MM.1S (cell line): Measurements from ENCODE around the gene ROPN1L.

ENCODE experiments used
- DNase-seq: peaks from one replicate; pipeline ENCODE4 v3.0.0-alpha.2; 2015
- H2AFZ ChIP-seq: fragments of 300-600 bp; sonication (generic); 2 replicates; pipeline ENCODE4 v1.6.0; 2016; ENCODE audit warnings: antibody characterized with exemption, low read length
- H3F3A ChIP-seq: fragments of 300-600 bp; sonication (generic); 2 replicates; pipeline ENCODE4 v1.6.1; 2016; ENCODE audit warnings: mild to moderate bottlenecking, antibody characterized with exemption, low read length, moderate library complexity, mixed read lengths; ENCODE audit not compliant: insufficient read depth
- H3K27ac ChIP-seq: fragments of 300-600 bp; sonication (generic); 2 replicates; pipeline ENCODE4 v1.5.1; 2016; ENCODE audit warnings: mild to moderate bottlenecking, low read length
- H3K27me3 ChIP-seq: fragments of 300-600 bp; sonication (generic); replicated peaks from 2 replicates; pipeline ENCODE4 v1.6.0; 2016; ENCODE audit warnings: low read length; ENCODE audit not compliant: insufficient read depth
- H3K36me3 ChIP-seq: fragments of 300-600 bp; sonication (generic); replicated peaks from 2 replicates; pipeline ENCODE4 v1.6.1; 2016; ENCODE audit warnings: mild to moderate bottlenecking, low read length, mixed read lengths; ENCODE audit not compliant: insufficient read depth
- H3K4me1 ChIP-seq: fragments of 300-600 bp; sonication (generic); 2 replicates; pipeline ENCODE4 v1.6.1; 2016; ENCODE audit warnings: low read length, mixed read lengths
- H3K4me2 ChIP-seq: fragments of 300-600 bp; sonication (generic); 2 replicates; pipeline ENCODE4 v1.6.0; 2016; ENCODE audit warnings: low read depth, low read length
- H3K4me3 ChIP-seq: fragments of 300-600 bp; sonication (generic); 2 replicates; pipeline ENCODE4 v1.5.1; 2016; ENCODE audit warnings: low read length, mixed read lengths
- H3K79me2 ChIP-seq: fragments of 300-600 bp; sonication (generic); 2 replicates; pipeline ENCODE4 v1.6.1; 2016; ENCODE audit warnings: mixed run types, low read length, mixed read lengths
- H3K9ac ChIP-seq: fragments of 300-600 bp; sonication (generic); 2 replicates; pipeline ENCODE4 v1.6.1; 2016; ENCODE audit warnings: low read length, mixed read lengths
- H3K9me2 ChIP-seq: fragments of 300-600 bp; sonication (generic); replicated peaks from 2 replicates; pipeline ENCODE4 v1.6.1; 2016; ENCODE audit warnings: mild to moderate bottlenecking, low read length, mixed read lengths; ENCODE audit not compliant: insufficient read depth
- H3K9me3 ChIP-seq: fragments of 300-600 bp; sonication (generic); replicated peaks from 2 replicates; pipeline ENCODE4 v1.6.1; 2016; ENCODE audit warnings: mild to moderate bottlenecking, low read length, mixed read lengths; ENCODE audit not compliant: insufficient read depth
- H4K20me1 ChIP-seq: fragments of 300-600 bp; sonication (generic); 2 replicates; pipeline ENCODE4 v1.6.1; 2016; ENCODE audit warnings: mild to moderate bottlenecking, low read length, moderate library complexity, mixed read lengths; ENCODE audit not compliant: insufficient read depth
- CTCF ChIP-seq: fragments of 300-600 bp; sonication (generic); IDR thresholded peaks from 2 replicates; pipeline ENCODE4 v1.5.1; 2016; ENCODE audit warnings: antibody characterized with exemption, low read length, mixed read lengths
- EZH2 ChIP-seq: fragments of 300-600 bp; sonication (generic); optimal IDR thresholded peaks from 2 replicates; pipeline ENCODE3; 2017; ENCODE audit warnings: low read depth, mild to moderate bottlenecking, antibody characterized with exemption, low read length, mixed read lengths
- EZH2phosphoT487 ChIP-seq: fragments of 300-600 bp; sonication (generic); IDR thresholded peaks from 2 replicates; pipeline ENCODE4 v1.6.1; 2018; ENCODE audit warnings: antibody characterized with exemption, low read length

The ROPN1L gene

GRCh38 chr5:10485142-10485795 is 43.6 kb downstream of the ROPN1L start:
- H3K9ac ChIP-seq = no peak overlapping the region
- no peaks in the 10 kb centered on the region for H3K9me3 ChIP-seq
- peaks cover 15% of the 10 kb centered on the region for H3K4me1 ChIP-seq
- no peaks in the 10 kb centered on the region for H3K9me2 ChIP-seq
- no peak overlapping the region for H2AFZ ChIP-seq
- H3K27ac ChIP-seq = no peak overlapping the region
- H3K4me2 ChIP-seq = no peak overlapping the region
- H3K36me3 ChIP-seq = no peaks in the 10 kb centered on the region
- no peaks in the 10 kb centered on the region; the same call in 1 of the 2 replicates for H3F3A ChIP-seq
- H3K27me3 ChIP-seq = no peaks in the 10 kb centered on the region
- H3K79me2 ChIP-seq = no peaks in the 10 kb centered on the region
- no peaks in the 10 kb centered on the region for H4K20me1 ChIP-seq
- no peak overlapping the region for H3K4me3 ChIP-seq
- TF ChIP-seq EZH2phosphoT487 = no peak
- no peak for TF ChIP-seq CTCF
- TF ChIP-seq EZH2 = no peak
- no peak for DNase-seq

GRCh38 chr5:10485897-10486296 is 44.2 kb downstream of the ROPN1L start:
- Histone ChIP-seq H3K36me3 (no peaks in the 10 kb centered on the region), H3K27ac (no peak overlapping the region), H3K9me2 (no peaks in the 10 kb centered on the region), H2AFZ (no peak overlapping the region), H3K79me2 (no peaks in the 10 kb centered on the region), H3K27me3 (no peaks in the 10 kb centered on the region), H3K9ac (no peak overlapping the region), H3K4me2 (no peak overlapping the region), H3K4me3 (no peak overlapping the region), H3K9me3 (no peaks in the 10 kb centered on the region), H3F3A (no peaks in the 10 kb centered on the region; the same call in 1 of the 2 replicates), H4K20me1 (no peaks in the 10 kb centered on the region), H3K4me1 (peaks cover 20% of the 10 kb centered on the region)
- DNase-seq = no peak
- TF ChIP-seq EZH2phosphoT487 (no peak), CTCF (no peak), EZH2 (no peak)

- H3K27ac ChIP-seq = no peak overlapping the region
- H3K4me3 ChIP-seq = no peak overlapping the region
- no peak for TF ChIP-seq EZH2phosphoT487
- TF ChIP-seq EZH2 = no peak
- no peak for TF ChIP-seq CTCF
- DNase-seq = no peak
- no peaks in the 10 kb centered on the region for H3K27me3 ChIP-seq
- no peaks in the 10 kb centered on the region for H3K9me3 ChIP-seq
- H2AFZ ChIP-seq = no peak overlapping the region
- no peaks in the 10 kb centered on the region for H3K9me2 ChIP-seq
- peaks cover 20% of the 10 kb centered on the region for H3K4me1 ChIP-seq
- no peaks in the 10 kb centered on the region; the same call in 1 of the 2 replicates for H3F3A ChIP-seq
- H4K20me1 ChIP-seq = no peaks in the 10 kb centered on the region
- no peaks in the 10 kb centered on the region for H3K79me2 ChIP-seq
- H3K9ac ChIP-seq = no peak overlapping the region
- H3K36me3 ChIP-seq = no peaks in the 10 kb centered on the region
- no peak overlapping the region for H3K4me2 ChIP-seq
Observed at GRCh38 chr5:10486511-10487344, 45.0 kb downstream of the ROPN1L start.
